HG02763 (cell line): ENCODE data around the gene KLC3.

Experiments
- ATAC-seq: cut with Tn5 transposase; IDR thresholded peaks from one replicate; pipeline ENCODE4 v1.9.1; 2021; ENCODE audit warnings: mild to moderate bottlenecking, moderate library complexity; ENCODE audit not compliant: unreplicated experiment

KLC3 gene

GRCh38 chr19:45348367-45349125 is 8.0 kb downstream of the KLC3 start:
- no peak for ATAC-seq

- ATAC-seq = no peak
These were observed 8.5 kb downstream of the KLC3 start for GRCh38 chr19:45349126-45349415.

GRCh38 chr19:45349430-45349941 is 8.9 kb downstream of the KLC3 start:
- no peak for ATAC-seq

GRCh38 chr19:45350477-45351058 is 10.0 kb downstream of the KLC3 start:
- no peak for ATAC-seq

- no peak for ATAC-seq
These were observed 10.9 kb downstream of the KLC3 start for GRCh38 chr19:45351401-45351952.

GRCh38 chr19:45352062-45352461 is 11.5 kb downstream of the KLC3 start:
- ATAC-seq = no peak

- ATAC-seq = no peak
These were observed 11.9 kb downstream of the KLC3 start for GRCh38 chr19:45352471-45352870.

- ATAC-seq = no peak
These were observed 12.6 kb downstream of the KLC3 start for GRCh38 chr19:45352914-45353796.

GRCh38 chr19:45354241-45354842 is 13.8 kb downstream of the KLC3 start:
- ATAC-seq = no peak

GRCh38 chr19:45355402-45355801 is 14.9 kb downstream of the KLC3 start:
- no peak for ATAC-seq

GRCh38 chr19:45355910-45356309 is 15.4 kb downstream of the KLC3 start:
- no peak for ATAC-seq

GRCh38 chr19:45356760-45357444 is 16.4 kb downstream of the KLC3 start:
- ATAC-seq = no peak

GRCh38 chr19:45357445-45357783 is 16.9 kb downstream of the KLC3 start:
- no peak for ATAC-seq

GRCh38 chr19:45358213-45358792 is 17.8 kb downstream of the KLC3 start:
- no peak for ATAC-seq

- ATAC-seq = no peak
These were observed 21.1 kb downstream of the KLC3 start for GRCh38 chr19:45361608-45362007.

- ATAC-seq = no peak
These were observed 21.7 kb downstream of the KLC3 start for GRCh38 chr19:45362291-45362690.

- no peak for ATAC-seq
These were observed 23.4 kb downstream of the KLC3 start for GRCh38 chr19:45363861-45364459.

- ATAC-seq = no peak
These were observed 24.1 kb downstream of the KLC3 start for GRCh38 chr19:45364696-45365095.

GRCh38 chr19:45368127-45368526 is 27.6 kb downstream of the KLC3 start:
- ATAC-seq = no peak
